SK-N-MC (cell line): ENCODE data around the gene GCG.

ENCODE experiments used
- EZH2 ChIP-seq: fragments of 200-600 bp; sonication (generic); IDR thresholded peaks from one replicate; pipeline ENCODE4 v1.6.1; 2017; ENCODE audit warnings: antibody characterized with exemption
- POLR2AphosphoS5 ChIP-seq: IDR thresholded peaks from 2 replicates; pipeline ENCODE4 v1.6.1; 2012; ENCODE audit warnings: mild to moderate bottlenecking, low read depth, low read length, borderline replicate concordance

- TF ChIP-seq POLR2AphosphoS5 (no peak), EZH2 (no peak)
These were observed 36.4 kb upstream of the GCG start for GRCh38 chr2:162188451-162188850.
